OCI-M1 (cell line): ENCODE results near the gene HPCA.
"Not testable (repeated sequence)": the region's sequence is repeated elsewhere in the genome, so short reads cannot be mapped to it uniquely, and the experiment has no call there.

Experiments
- DNase-seq: peaks from one replicate; lab custom pipeline; 2025; lab: John Stamatoyannopoulos, UW

The HPCA gene

DNA sequence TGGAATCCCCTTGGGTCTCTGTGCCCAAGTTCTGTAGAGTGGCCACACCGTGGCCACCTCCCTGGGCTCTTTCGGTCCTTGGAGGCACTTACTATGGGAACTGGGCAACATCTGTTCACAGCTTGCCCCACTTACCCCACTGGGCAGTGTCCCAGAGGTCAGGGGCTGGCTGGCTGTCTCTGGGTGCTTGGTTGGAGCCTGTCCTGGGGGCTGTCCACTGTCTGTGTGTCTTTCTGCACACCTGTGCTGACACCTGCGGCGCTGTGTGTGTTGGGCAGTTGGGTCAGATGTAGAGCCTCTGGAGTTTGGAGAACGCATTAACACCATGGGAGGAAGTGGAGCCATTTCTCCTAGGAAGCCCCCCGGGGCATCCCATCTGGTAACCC is 16.2 kb downstream of the HPCA start:
- no peak for DNase-seq

DNA sequence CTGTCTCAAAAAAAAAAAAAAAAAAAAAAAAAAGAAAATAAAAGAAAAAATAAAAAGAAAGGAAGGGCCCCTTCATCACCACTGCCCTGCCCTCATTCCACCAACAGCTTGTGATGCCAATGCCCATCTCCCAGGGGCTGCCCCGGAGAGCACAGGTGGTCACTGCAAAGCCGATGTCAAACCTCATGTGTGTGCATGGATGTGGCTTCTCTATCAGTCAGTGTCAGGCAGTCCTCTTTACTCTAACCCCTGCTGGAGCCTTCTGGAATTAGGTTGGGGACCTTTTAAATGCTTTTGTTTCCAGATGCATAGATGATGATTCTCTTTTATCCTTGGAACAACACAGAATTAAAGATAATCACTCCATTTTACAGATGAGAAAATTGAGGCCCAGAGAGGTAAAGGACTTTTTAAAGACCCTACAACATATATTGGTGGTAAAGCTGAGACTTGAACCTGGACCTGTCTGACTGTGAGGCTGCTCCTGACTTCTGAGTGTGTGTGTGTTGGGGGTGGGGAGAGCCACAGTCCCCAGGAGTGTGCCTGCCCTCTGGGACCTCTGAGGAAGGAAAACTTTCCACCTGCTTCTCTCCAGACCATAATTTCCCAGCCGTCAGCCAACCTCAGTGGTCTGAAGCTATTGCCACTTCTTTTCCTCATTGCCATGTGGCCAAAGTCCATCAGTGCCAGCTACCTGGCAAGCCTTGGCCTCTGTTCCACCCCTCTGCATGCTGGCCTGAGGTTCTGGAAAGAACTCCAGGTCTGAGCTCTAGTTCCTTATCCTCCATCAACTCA is 17.9 kb downstream of the HPCA start:
- DNase-seq, result no peak

DNA sequence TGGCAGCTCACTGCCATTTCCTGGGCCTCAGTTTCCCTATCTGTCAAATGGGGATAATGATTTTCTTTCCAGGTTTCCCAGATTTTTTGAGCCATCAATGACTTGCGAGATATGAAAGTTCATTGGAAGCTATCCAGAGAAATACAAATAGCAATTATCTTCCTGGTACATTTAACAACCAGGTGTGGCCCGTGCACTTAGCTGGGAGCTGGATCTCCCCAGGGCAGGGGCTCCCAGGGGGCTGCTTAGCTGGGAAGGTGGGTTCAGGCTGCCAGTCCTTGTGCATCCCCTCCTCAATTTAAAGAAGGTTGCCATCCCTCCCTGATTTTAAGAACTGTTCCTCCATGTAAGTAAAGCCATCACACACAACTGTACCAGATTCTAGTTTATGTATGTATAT is 18.5 kb downstream of the HPCA start:
- DNase-seq, result no peak

DNA sequence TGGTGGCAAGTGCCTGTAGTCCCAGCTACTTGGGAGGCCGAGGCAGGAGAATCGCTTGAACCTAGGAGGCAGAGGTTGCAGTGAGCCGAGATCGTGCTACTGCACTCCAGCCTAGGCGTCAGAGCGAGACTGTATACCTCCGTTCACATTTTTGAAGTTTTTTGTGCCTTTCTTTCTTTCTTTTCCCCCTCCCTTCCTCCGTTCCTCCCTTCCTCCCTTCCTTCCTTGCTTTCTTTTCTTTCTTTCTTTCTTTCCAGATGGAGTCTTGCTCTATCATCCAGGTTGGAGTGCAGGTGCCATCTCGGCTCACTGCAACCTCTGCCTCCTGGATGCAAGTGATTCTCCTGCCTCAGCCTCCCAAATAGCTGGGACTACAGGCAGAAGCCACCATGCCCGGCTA is 19.3 kb downstream of the HPCA start:
- not testable (repeated sequence) for DNase-seq

DNA sequence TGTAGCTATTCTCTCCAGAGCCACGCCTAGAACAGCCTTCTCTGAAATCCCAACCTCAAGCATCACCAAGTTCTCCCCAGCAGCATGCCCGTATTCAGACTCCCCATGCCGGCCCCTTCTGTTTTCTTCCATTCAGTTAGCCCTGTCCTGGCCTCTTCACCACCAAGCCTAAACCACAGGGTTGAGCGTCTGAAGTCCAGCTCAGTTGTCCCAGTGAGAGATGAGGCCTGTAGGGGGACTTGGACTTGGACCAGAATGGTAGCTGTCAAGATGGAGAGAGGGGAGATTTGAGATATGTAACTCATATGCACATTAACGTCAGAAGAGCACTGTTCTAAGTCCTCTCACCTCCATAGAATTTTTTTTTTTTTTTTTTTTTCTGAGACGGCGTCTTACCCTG is 20.4 kb downstream of the HPCA start:
- DNase-seq, result no peak

DNA sequence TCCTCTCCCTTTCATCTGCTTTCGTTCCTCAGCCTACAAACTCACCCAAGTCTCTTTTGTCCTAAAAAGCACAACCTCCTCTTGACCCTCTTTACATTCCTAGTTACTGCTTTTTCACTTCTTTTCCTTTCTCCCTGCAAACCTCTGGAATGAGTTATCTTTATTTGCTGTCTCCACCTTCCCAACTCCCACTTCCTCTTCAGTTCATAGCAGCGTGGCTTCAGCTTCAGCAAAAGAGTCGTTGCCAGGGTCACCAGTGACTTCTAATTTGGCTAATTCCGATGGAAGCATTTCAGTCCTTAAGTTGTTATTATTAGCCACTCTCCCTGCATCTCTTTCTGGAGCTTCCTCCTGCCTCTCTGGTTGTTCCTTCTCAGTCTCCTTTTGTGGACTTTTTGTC is 21.1 kb downstream of the HPCA start:
- DNase-seq, result peak; percentile 24

DNA sequence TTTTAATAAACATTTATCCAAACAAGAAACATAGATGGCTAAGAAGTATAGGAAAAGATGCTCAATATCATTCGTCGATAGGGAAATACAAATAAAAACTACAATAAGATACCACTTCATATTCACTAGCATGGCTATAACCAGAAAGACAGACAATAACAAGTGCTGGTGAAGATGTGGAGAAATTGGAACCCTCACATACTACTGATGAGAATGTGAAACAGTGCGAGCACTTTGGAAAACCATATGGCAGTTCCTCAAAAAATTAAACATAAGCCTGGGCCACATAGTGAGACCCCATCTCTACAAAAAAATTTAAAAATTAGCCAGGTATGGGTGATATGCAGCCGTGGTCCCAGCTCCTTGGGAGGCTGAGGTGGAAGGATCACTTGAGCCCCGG is 24.0 kb downstream of the HPCA start:
- DNase-seq, result no peak

DNA sequence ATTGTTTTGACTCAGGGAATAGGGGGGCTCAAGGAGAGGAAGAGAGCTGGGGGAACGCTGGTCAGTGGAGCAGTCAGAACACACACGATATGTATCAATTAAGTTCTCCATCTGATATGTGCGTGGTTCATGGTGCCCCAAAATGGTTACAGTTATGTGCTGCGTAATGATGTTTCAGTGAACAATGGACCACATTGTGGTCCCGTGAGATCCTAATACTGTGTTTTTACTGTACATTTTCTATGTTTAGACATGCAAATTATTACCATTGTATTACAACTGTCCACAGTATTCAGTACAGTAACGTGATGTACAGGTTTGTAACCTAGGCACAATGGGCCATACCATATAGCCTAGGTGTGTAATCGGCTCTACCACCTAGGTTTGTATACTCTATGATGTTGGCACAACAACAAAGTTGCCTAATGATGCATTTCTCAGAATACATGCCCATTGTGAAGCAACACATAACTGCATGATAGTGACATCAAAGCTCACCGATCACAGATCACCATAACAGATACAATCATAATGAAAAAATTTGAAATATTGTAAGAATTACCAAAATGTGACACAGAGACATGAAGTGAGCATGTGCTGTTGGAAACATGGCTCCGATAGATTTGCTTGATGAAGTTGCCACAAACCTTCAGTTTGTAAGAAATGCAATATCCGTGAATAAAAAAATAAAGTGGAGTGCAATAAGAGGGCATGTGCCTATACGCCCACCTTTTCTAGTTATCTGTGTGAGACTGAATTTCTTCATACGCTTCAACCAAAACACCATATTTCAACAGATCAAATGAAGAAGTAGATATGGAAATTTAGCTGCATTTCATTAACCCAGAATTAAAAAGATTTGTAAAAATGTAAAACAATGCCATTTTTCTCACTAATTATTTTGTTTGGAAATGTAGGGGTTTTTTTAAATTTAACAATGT is 29.7 kb downstream of the HPCA start:
- no peak for DNase-seq

DNA sequence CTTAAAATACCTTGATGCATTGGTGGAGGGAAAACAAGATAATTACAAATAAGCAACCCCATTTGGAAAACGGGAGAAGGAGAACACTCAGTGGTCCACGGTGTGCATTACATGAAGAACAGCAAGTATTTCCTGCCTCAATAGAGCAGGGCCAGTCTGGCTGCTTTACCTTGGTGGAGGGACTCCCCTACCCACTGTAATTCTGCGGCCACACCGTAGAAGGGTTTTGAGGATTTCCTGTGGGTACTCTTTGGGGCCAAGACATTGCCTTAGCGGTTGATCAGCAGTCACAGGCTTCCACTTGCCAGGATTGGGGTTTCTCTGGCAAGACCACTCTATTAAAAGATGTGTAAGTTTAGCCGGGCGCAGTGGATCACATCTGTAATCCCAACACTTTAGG is 31.2 kb downstream of the HPCA start:
- no peak for DNase-seq

DNA sequence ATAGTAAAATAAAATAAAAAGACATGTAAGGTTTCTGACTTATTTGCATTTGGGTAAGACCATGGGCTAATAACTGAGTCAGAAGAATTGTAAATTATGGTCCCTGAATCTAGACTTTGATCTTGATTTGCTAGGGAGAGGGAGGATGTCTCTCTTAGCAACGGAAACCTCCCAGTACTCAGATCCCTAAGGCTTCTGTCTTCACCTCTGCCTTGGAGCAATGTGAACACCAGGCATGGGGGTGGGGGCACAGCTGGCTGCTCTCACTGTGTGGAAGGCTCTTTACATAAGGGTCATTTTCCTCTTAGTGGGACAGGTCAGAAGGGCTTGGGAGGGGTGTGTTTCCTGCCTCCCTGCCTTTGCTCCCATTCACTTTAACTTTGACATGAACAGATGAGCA is 31.9 kb downstream of the HPCA start:
- no peak for DNase-seq

DNA sequence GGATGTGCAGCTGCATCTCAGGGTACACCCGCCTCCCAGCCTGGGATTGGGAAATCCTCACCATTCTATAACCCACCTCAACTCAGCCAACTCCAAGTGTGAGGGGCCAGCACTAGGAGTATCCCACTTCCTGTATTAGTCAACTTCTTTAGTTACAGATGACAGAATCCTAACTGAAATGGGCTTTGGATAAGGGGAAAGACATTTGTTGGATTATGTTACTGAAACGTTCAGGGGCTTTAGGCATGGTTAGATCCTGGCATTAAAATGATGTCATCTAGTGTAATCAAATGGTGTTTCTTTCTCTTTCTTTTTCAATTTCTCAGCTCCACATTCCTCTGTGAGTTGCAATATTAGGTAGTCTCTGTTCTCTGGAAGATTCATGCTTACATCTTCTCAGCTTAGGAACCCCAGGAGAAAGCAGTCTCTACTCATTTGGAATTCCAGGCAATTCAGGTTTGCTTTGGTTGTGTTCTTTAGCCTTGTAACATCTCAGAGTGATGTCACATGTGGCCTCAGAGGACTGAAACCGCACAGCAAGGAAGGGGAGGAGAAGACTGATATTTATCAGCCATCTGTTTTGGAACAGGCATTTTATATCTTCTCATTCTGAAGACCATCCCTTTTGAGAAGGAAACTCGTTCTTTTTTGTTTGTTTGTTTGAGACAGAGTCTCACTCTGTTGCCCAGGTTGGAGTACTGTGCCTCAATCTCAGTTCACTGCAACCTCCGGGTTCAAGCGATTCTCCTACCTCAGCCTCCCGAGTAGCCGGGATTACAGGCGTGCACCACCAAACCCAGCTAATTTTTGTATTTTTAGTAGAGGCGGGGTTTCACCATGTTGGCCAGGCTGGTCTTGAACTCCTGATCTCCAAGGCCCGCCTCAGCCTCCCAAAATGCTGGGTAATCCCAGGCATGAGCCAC is 33.8 kb downstream of the HPCA start:
- peak; percentile 91 for DNase-seq

DNA sequence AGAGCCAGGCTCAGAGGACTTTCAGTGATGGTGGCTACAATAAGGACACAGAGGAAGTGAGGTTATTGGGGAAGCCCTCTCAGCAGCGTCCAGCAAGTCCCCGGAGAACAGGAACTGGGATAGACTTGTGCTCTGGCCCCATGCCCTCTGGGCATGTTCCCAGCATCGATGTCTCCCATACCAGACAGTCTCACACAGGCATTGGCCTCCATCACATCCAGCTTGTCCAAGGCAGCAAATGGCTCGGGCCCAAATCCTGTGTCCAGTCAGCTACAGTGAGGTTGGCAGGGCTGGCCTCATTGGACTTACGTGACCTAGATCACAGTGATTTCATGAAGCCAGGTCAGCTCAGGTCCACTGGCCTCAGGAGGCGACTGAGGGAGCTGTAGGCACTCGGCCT is 34.5 kb downstream of the HPCA start:
- no peak for DNase-seq

DNA sequence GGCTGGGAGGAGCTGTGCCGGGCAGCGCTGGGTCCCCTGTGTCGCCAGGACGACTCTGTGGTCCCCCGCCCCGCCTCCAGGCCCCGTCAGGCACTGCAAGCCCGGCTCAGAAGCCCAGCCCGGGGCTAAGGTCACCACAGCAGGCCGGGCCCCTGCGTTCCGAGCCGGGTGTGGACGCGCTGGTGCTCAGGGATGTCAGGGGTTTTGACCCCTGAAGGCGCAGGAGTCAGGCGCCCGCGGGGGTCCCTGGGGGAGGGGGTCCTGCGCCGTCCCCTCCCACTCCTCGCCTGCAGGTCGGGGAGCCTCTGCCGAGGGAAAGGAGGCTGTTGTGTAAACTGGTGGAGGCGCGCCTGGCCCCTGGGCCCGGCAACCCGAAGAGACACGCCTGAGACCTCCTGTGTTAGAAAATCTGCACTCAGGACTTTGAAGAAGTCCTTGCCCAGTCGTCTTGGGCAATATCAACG is 38.6 kb downstream of the HPCA start:
- no peak for DNase-seq

DNA sequence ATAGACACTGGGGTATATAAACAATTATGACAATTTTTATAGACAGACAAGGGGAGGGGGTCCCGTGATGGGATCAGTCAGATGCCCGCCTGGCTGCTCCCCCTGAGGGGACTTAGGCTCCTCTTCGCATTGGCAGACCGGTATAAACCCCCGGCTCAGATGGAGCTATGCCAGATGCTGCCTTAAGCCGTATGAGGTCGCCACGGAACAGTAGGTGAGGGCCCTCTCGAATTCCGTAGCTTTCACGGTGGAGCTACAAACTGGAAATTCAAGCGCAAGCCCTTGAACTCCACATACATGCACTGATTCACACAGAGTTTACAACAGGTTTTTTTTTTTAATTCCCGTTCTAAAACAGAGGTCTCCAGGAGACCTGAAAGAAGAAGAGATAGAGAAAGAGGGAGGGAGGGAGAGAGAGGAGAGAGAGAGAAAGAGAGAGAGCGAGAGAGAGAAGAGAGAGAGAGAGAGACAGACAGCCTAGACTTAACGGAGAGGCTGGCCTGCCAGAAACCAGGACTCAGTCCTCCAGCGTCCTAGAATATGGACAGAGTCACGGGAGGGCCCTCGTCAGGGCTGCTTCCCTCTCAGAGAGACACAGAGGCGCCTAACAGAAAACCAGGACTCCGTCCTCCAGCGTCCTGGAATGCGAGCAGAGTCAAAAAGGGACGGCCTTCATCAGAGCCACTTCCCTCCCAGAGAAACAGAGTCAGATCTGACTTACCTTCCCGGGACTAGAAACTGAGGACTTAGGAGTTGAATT is 39.3 kb downstream of the HPCA start:
- no peak for DNase-seq

DNA sequence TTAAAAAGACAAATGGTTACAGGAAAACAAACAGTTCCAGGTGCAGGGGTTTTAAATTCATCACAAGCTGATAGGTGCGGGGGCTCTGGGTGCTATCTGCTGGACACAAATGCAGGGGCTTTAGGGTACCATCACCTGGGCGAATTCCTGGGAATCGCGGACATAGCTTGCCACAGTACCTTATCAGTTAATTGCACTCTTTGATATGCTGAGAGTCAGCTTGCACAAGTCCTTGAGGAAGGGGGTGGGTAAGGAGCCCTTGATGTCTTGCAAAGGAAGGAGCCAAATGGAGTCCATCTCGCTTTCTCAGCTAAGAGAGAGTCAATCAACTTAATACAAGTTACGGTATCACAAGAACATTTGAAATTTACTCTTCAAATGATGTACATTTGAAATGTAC is 40.3 kb downstream of the HPCA start:
- DNase-seq, result peak; percentile 49

DNA sequence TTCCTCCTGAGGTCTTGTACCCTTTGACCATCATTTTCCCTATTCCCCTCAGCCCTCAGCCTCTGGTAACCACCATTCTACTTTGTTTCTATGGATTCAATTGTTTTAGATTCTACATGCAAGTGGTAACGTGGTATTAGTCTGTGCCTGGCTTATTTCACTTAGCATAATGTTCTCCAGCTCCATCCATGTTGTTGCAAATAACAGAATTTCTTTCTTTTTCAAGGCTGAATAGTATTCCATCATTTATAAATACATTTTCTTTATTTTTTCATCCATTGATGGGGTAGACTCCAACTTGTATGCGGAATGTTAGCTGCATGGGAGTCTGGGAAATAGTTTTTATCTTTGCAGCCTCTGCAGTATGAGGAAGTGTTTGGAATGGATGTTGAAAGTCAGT is 41.1 kb downstream of the HPCA start:
- DNase-seq, result no peak

DNA sequence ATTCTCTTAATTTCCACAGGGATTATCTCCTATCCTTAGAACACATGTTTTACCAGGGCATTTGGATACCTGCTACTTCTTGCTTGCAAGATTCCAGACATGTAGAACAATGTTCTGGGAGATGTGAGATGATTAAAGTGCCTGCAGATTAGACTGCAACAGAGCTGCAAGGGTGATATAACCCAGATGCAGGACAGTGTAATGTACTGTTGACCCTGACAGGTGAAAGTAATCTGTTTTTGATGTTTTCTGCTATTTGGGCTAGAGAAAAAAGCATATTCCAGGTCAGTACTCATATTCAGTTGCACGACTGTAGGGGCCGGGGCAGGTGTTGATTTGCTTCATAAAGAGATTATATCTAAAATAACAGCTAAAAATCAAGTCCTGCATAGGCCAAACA is 42.0 kb downstream of the HPCA start:
- no peak for DNase-seq

DNA sequence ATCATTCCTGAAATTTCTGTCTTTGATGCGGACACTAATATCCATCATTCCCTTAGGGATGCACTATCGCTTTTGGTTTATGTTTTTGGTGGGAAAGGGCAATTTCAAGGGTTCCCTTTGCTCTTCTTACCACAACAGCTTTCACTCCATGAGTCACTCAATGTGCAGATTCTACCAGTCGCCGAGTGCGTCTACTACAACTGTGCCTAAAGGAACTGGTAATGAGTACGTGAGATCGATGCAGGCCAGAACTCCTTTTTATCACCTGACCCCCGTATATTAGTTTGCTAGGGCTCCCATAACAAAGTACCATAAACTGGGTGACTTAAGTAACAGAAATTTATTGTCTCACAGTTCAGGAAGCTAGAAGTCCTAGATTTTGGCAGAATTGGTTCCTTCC is 42.4 kb downstream of the HPCA start:
- no peak for DNase-seq

DNA sequence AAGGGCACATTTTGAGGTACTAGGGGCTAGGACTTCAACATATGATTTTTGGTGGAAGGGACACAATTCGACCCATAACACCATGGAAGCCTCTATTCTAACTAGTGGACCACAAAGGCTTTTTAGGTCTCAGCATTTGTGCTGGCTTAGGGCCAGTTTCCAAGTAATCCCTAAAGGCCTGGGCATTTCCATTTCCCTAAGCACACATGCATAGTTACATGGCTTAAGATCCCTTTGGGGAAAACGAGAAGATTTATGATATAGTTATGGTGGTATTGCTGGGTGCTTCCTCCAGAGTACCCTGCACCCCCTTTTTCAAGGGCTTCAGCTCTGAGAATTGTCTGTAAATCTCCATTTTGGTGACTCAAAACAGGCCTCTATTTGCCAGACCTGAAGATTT is 43.1 kb downstream of the HPCA start:
- no peak for DNase-seq

DNA sequence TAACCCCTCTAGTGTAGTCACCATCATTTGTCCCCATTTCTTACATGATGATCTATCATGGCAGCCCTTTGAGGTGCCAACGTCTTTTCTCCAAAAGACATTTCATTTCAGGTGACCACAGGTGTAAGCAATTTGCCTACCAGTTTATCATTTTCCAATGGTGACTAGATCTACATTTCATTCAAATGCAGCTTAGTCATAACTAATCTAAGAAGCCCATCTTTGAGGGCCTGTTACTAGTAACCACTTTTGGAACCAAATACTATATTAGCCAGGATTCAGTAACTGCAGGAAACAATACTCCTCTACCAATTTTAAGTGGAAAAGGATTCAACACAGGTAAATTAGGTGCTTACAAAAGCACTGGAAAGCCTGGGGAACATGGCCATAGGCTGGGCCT is 45.5 kb downstream of the HPCA start:
- no peak for DNase-seq

DNA sequence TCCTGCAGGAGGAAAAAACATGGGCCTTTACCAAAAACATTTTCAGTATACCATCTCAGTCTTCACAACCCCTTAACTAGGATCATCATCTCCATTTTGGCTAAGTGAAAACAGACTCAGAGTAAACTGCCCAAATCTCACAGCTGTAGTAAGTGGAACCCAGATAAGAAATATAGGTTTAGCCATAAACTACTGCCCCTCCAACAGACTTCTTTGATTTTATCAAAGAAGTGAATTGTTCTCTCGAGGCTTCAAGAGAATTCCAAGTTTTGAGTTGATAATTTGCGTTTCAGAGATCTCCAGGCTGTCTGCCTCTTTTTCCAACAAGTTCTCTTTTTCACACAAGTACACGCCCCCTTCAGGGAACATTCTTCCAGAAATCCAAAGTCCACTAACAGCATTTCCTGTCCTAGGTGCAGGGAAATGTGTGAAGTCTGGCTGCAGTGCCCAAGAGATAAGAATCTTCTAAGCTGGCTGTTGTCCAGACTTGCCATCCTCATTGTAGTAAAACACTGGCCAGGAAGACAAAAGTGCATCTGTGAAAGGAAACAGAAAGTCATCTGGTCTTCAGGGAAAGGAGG is 47.5 kb downstream of the HPCA start:
- DNase-seq, result peak; percentile 78
